ENCODE results near the gene PSMB5. TPM values are rescaled to one million over a fixed set of nuclear protein-coding genes. Genes with fewer than 3 reads are reported as not detected.
A peak's percentile ranks its signal among the peaks of the same experiment; 100 is the strongest.

The PSMB5 gene
- total and polyA plus RNA-seq, 12 donors, result 55.4 to 377 (median 139) TPM

DNA sequence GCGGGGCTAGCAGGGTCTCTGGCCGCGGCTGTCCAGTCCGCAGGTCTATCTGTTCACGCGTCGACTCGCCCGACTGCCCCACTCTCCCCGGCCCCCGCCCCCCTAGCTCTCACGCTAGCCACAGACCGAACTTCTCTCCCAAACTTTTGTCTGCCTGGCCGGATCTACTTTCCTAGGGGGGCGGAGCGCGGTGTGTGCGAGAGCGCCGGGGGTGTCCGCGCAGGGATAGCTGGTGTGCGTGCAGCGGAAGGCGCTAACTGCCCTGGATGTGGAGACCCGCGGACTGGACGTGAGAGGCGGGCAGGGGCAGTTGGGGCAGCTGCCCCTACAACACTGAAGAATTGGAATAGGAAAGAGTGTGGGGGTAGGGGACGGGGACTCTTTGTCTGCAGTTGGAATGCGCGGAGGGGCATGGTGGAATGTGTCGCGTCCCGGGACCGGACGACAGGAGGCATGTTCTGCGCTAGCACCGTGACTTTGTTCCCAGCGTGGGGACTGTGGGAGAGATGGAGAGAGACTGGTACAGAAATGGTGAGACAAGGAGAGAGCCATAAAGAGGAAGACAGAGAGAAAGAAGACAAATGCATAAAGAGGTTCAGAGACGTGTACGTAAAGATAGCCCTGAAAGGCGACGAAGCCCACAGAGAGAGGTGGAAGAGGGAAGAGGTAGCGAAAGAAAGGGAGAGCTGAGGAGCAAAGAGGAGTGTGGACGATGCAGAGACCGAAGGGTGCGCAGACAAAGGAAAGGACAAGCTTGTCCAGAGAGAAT lies 52.0 kb downstream of the PSMB5 start, which contains the start of gene AJUBA:
AJUBA (minus strand) TSS at position 75 of the 769 bp plus-strand sequence. CDS start 285 bp downstream, outside the sequence.
- peak in 1 of 2 donors; percentile 47 for TF ChIP-seq POLR2A (IDR thresholded peaks at IDR 0.05)
- TF ChIP-seq, protein P1, sequence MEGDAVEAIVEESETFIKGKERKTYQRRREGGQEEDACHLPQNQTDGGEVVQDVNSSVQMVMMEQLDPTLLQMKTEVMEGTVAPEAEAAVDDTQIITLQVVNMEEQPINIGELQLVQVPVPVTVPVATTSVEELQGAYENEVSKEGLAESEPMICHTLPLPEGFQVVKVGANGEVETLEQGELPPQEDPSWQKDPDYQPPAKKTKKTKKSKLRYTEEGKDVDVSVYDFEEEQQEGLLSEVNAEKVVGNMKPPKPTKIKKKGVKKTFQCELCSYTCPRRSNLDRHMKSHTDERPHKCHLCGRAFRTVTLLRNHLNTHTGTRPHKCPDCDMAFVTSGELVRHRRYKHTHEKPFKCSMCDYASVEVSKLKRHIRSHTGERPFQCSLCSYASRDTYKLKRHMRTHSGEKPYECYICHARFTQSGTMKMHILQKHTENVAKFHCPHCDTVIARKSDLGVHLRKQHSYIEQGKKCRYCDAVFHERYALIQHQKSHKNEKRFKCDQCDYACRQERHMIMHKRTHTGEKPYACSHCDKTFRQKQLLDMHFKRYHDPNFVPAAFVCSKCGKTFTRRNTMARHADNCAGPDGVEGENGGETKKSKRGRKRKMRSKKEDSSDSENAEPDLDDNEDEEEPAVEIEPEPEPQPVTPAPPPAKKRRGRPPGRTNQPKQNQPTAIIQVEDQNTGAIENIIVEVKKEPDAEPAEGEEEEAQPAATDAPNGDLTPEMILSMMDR (IDR thresholded peaks at IDR 0.05), result peak in 1 of 6 experiments; percentile 19
- 0 to 1% (median 1%) methylated on average over 29 to 48 of the region's 48 CpGs for WGBS, 4 donors
- DNase-seq, result peak; percentile 82 to 92 (median 87)
- Histone ChIP-seq H3K27me3 (no peaks in the 10 kb centered on the region), H3K36me3 (replicated peaks in 1 of 2) (no peaks in the 10 kb centered on the region), H3K4me1 (replicated peaks in 1 of 2) (peaks cover 9 to 20% of the 10 kb centered on the region in 2 donors), H3K9me3 (replicated peaks in 1 of 3) (no peaks in the 10 kb centered on the region), H3K27ac (peak within 1 kb of the TSS in 4 of 5 donors; percentile 0 to 90 (median 50)), H3K4me3 (peak within 1 kb of the TSS; percentile 35 to 92 (median 54))
- intact Hi-C loops (cut with DNase I), result loop anchor here in 1 of 2 donors (10.0 kb wide), 1 partner anchor 48 kb away; no protein-coding TSS in a partner anchor

DNA sequence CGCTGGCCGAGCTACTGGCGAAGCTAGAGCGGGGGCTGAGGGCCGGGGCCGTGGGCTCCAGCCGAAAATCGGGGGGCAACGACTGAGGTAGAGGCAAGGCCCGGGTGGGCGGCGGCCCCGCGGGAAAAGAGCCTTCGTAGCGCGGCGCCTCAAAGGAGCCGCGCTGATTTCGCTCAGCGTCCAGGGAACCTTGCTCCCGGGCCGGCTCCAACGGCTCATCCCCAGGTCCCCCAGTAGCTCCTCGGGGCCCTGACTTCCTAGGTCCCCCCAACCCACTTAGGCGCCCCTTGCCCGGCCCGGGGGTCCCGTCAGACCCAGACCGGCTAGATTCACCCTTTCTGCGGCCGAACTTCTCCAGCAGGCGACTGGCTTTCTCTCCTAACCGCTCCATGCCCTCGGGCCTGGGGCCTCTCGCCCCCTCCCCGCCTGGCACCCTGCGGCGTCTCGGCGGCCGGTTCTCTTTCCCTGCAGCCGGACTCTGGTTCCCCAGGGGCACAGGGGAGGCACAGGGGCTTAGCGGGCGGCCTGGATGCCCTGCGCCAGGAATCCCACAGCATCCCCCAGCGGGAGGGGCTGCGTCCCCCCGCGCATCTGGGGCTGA lies 52.7 kb downstream of the PSMB5 start:
- H3K36me3 ChIP-seq (replicated peaks in 1 of 2), result no peaks in the 10 kb centered on the region
- H3K4me1 ChIP-seq (replicated peaks in 1 of 2), result peaks cover 13 to 20% of the 10 kb centered on the region in 2 donors
- no peaks in the 10 kb centered on the region for H3K9me3 ChIP-seq (replicated peaks in 1 of 3)
- intact Hi-C loops (cut with DNase I), result loop anchor here in 1 of 2 donors (10.0 kb wide), 1 partner anchor 47 kb away; no protein-coding TSS in a partner anchor
- peak overlapping the region in 3 of 5 donors; percentile 41 to 90 (median 52) for H3K27ac ChIP-seq
- 0 to 2% (median 1%) methylated on average over 14 to 51 of the region's 51 CpGs for WGBS, 4 donors
- no peaks in the 10 kb centered on the region for H3K27me3 ChIP-seq
- H3K4me3 ChIP-seq, result peak overlapping the region; percentile 35 to 92 (median 54)
- DNase-seq, result no peak
- no peak for TF ChIP-seq POLR2A (IDR thresholded peaks at IDR 0.05)
- TF ChIP-seq, protein P1 (IDR thresholded peaks at IDR 0.05), result no peak

DNA sequence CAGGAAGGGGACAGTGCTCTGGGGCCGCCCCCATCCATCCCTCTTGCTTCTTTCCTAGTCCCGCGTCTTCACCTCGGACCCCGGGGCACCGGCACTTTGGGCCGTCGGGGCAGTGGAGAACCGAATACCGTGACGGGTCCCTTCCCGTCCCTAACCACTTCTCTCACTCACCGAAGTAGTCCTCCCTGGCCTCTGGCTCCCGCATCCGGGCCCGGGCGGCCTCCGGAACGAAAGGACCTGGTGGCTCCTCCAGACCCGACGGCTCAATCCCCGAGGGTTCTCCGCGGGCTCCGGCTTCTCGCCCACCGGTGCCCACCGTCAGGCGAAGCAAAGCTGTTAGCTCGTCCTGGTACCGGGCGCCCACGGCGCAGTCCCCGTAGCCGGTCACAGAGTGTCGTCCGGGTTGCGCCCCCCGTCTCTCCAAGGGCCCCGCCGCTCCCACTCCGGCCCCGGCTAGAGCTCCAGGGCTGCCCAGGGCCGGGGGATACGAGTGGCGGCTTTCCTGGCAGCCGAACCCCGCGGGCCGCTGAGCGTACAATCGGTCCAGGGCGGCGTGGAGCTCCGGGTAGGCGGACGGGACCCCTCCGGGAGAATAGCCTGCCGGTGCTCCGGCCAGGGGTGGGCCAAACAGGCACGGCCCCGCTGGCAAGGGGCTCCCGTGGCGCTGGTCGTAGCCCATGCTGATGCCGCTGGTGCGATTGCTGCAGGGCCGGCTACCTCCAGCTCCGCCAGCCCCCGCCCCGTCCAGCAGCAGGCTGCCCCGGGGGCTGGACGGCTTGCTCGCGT lies 53.4 kb downstream of the PSMB5 start:
- H3K4me1 ChIP-seq (replicated peaks in 1 of 2), result peaks cover 13 to 24% of the 10 kb centered on the region in 2 donors
- peak overlapping the region in 3 of 5 donors; percentile 0 to 90 (median 58) for H3K27ac ChIP-seq
- H3K27me3 ChIP-seq, result no peaks in the 10 kb centered on the region
- DNase-seq, result peak in 3 of 7 donors; percentile 16 to 50 (median 41)
- H3K9me3 ChIP-seq (replicated peaks in 1 of 3), result no peaks in the 10 kb centered on the region
- peak overlapping the region in 2 of 4 donors; percentile 58 to 92 for H3K4me3 ChIP-seq
- intact Hi-C loops (cut with DNase I), result loop anchor here in 1 of 2 donors (10.0 kb wide), 1 partner anchor 46 kb away; no protein-coding TSS in a partner anchor
- WGBS, 4 donors, result 2 to 5% (median 3%) methylated on average over 21 to 76 of the region's 76 CpGs
- no peaks in the 10 kb centered on the region for H3K36me3 ChIP-seq (replicated peaks in 1 of 2)
- no peak for TF ChIP-seq POLR2A (IDR thresholded peaks at IDR 0.05)
- TF ChIP-seq, protein P1 (IDR thresholded peaks at IDR 0.05), result no peak

All from adrenal gland (tissue), 12 donors.